ENCODE measurements around the gene IQCF6. TPM values are rescaled to one million over a fixed set of nuclear protein-coding genes. Genes with fewer than 3 reads are reported as not detected.
A peak's percentile ranks its signal among the peaks of the same experiment; 100 is the strongest.

Gene IQCF6
- total RNA-seq (2014; rRNA removed; shearing (Covaris generic); ENCODE audit: low replicate concordance) = not detected in 2 replicates

DNA sequence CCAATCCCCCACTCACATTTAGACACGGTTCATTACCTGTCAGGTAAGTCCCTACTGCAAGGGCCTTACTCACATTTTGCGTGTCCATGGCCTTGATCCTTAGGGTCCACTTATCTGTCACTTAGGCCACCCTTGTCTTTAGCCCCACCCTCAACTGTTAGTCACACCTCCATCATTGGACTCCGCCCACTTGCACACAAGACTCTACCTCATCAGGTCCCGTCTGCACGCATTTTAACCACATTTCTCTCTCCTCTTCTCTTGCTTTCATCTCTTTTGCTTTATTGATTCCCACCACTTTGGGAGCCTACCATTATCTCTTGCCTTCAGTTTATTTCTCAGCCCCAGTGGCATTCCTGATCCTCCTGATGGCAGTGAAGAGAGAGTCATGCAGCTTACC, at the start of gene IQCF6:
Gene IQCF6, minus strand, starts transcription at position 101 of the 400 bp plus-strand sequence. Its CDS starts 13 bp downstream, at position 88.
- Histone ChIP-seq H3K4me3 (ENCODE audit: low read length) (no peak within 1 kb of the TSS), H3K27ac (ENCODE audit: low read length) (no peak within 1 kb of the TSS), H2AFZ (ENCODE audit: low read length) (no peak within 1 kb of the TSS), H3K9me2 (replicated peaks; ENCODE audit: insufficient read depth, low read length) (no peaks in the 10 kb centered on the region), H3K4me2 (ENCODE audit: low read depth, low read length, poor library complexity, severe bottlenecking) (no peak within 1 kb of the TSS), H3K9ac (ENCODE audit: low read length) (no peak within 1 kb of the TSS), H3K27me3 (ENCODE audit: low read length) (no peaks in the 10 kb centered on the region), H3K36me3 (ENCODE audit: insufficient read depth, low read length) (no peaks in the 10 kb centered on the region), H3K4me1 (ENCODE audit: low read length) (no peaks in the 10 kb centered on the region), H3K9me3 (ENCODE audit: low read length) (no peaks in the 10 kb centered on the region), H4K20me1 (ENCODE audit: insufficient read depth, low read depth, low read length) (no peaks in the 10 kb centered on the region), H3K79me2 (ENCODE audit: low read length) (no peaks in the 10 kb centered on the region)
- DNase-seq = no peak

DNA sequence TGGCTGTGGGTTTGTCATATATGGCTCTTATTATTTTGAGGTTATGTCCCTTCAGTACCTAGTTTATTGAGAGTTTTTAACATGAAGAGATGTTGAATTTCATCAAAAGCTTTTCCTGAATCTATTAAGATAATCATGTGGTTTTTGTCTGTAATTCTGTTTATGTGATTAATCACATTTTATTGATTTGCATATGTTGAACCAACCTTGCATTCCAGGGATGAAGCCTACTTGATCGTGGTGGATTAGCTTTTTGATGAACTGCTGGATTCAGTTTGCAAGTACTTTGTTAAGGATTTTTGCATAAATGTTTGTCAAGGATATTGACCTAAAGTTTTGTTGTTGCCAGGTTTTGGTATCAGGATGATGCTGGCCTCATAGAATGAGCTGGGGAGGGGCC, 49.3 kb upstream of the IQCF6 start:
- Histone ChIP-seq H3K4me3 (ENCODE audit: low read length) (no peak overlapping the region), H3K36me3 (ENCODE audit: insufficient read depth, low read length) (no peaks in the 10 kb centered on the region), H3K79me2 (ENCODE audit: low read length) (no peaks in the 10 kb centered on the region), H3K9me3 (ENCODE audit: low read length) (no peaks in the 10 kb centered on the region), H3K4me1 (ENCODE audit: low read length) (no peaks in the 10 kb centered on the region), H3K4me2 (ENCODE audit: low read depth, low read length, poor library complexity, severe bottlenecking) (no peak overlapping the region), H3K9me2 (replicated peaks; ENCODE audit: insufficient read depth, low read length) (no peaks in the 10 kb centered on the region), H3K27me3 (ENCODE audit: low read length) (no peaks in the 10 kb centered on the region), H2AFZ (ENCODE audit: low read length) (no peak overlapping the region), H3K27ac (ENCODE audit: low read length) (no peak overlapping the region), H4K20me1 (ENCODE audit: insufficient read depth, low read depth, low read length) (no peaks in the 10 kb centered on the region), H3K9ac (ENCODE audit: low read length) (no peak overlapping the region)
- no peak for DNase-seq

DNA sequence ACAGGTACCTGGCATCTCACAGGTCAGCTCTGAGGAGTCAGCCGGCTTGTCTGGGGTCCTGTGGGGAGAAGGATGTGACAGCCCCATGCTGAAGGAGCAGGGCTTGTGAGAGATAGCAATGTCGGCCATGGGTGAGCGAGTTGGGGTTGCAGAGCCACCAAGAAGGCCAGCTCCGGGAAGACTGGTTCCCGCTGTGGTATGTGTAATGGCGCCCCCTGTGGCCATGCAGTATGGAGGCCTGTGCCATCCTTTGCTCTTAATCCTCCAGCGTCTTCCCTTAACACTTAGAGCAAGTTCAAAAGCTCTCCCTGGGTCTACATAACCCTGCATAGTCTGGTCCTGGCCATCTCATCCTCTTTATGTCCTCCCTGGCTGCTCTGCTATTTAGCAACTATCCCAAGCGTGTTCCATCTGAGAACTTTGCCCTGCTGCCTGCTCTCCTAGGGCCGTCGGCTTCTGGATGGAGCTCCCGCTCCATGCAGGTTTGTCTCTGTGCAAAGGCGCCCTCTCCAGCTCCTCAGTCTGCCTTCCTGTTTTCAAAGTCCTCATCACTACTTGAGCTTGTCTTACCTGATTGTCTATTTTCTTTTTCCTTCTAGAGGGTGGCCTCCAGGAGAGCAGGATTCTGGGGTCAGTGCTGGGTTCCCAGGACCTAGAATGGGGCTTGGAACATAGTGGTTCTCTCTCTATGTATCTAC, 40.8 kb upstream of the IQCF6 start:
- Histone ChIP-seq H3K9me3 (ENCODE audit: low read length) (no peaks in the 10 kb centered on the region), H3K27ac (ENCODE audit: low read length) (no peak overlapping the region), H3K4me3 (ENCODE audit: low read length) (no peak overlapping the region), H3K27me3 (ENCODE audit: low read length) (no peaks in the 10 kb centered on the region), H3K9me2 (replicated peaks; ENCODE audit: insufficient read depth, low read length) (no peaks in the 10 kb centered on the region), H3K4me1 (ENCODE audit: low read length) (no peaks in the 10 kb centered on the region), H3K36me3 (ENCODE audit: insufficient read depth, low read length) (no peaks in the 10 kb centered on the region), H2AFZ (ENCODE audit: low read length) (no peak overlapping the region), H3K9ac (ENCODE audit: low read length) (no peak overlapping the region), H3K79me2 (ENCODE audit: low read length) (no peaks in the 10 kb centered on the region), H4K20me1 (ENCODE audit: insufficient read depth, low read depth, low read length) (no peaks in the 10 kb centered on the region), H3K4me2 (ENCODE audit: low read depth, low read length, poor library complexity, severe bottlenecking) (no peak overlapping the region)
- DNase-seq = peak; percentile 81

DNA sequence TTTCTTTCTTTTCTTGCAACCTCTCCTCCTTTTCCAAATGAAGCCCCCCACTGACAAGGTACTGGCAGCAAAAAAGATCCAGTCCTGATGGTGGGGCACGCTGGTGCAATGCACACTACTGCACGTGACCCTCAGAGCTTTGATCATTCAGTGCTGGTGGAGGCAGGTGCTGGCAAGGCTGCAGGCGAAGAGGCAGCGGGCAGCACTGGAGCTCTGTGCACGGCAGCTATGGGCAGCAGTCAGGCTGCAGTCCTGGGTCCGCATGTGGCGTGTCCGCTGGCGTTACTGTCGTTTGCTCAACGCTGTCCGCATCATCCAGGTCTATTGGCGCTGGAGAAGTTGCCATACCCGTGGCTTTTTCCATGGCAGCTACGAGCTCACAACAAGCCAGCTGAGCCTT, 40.1 kb upstream of the IQCF6 start:
- Histone ChIP-seq H3K9ac (ENCODE audit: low read length) (no peak overlapping the region), H4K20me1 (ENCODE audit: insufficient read depth, low read depth, low read length) (no peaks in the 10 kb centered on the region), H3K27ac (ENCODE audit: low read length) (no peak overlapping the region), H3K9me2 (replicated peaks; ENCODE audit: insufficient read depth, low read length) (no peaks in the 10 kb centered on the region), H3K4me3 (ENCODE audit: low read length) (no peak overlapping the region), H3K27me3 (ENCODE audit: low read length) (no peaks in the 10 kb centered on the region), H3K36me3 (ENCODE audit: insufficient read depth, low read length) (no peaks in the 10 kb centered on the region), H3K4me2 (ENCODE audit: low read depth, low read length, poor library complexity, severe bottlenecking) (no peak overlapping the region), H3K79me2 (ENCODE audit: low read length) (no peaks in the 10 kb centered on the region), H3K9me3 (ENCODE audit: low read length) (no peaks in the 10 kb centered on the region), H3K4me1 (ENCODE audit: low read length) (no peaks in the 10 kb centered on the region), H2AFZ (ENCODE audit: low read length) (no peak overlapping the region)
- DNase-seq = no peak

DNA sequence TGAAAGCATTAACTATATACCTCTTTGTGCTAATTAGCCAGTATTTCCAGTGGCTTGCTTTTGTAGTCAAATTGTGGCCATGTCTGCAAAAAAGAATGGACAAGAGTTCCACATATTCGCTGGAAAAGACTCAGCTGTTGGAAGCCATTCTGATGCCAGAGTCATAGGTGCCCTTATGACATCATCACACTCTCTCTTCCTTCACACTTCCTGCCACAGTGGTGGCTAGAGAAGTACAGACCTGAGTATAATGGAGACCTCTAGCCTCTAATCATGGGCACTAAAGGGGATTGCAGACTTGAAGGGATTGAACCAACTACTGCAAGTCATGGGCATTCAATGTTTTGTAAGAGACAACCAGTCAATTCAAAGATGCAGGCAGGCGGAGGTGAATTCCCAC, 38.3 kb upstream of the IQCF6 start:
- no peaks in the 10 kb centered on the region for H3K4me1 ChIP-seq (ENCODE audit: low read length)
- no peaks in the 10 kb centered on the region for H3K79me2 ChIP-seq (ENCODE audit: low read length)
- H3K27me3 ChIP-seq (ENCODE audit: low read length) = no peaks in the 10 kb centered on the region
- DNase-seq = no peak
- no peak overlapping the region for H3K4me2 ChIP-seq (ENCODE audit: low read depth, low read length, poor library complexity, severe bottlenecking)
- no peak overlapping the region for H3K27ac ChIP-seq (ENCODE audit: low read length)
- H3K36me3 ChIP-seq (ENCODE audit: insufficient read depth, low read length) = no peaks in the 10 kb centered on the region
- H4K20me1 ChIP-seq (ENCODE audit: insufficient read depth, low read depth, low read length) = no peaks in the 10 kb centered on the region
- H3K9me2 ChIP-seq (replicated peaks; ENCODE audit: insufficient read depth, low read length) = no peaks in the 10 kb centered on the region
- no peak overlapping the region for H2AFZ ChIP-seq (ENCODE audit: low read length)
- H3K4me3 ChIP-seq (ENCODE audit: low read length) = no peak overlapping the region
- no peaks in the 10 kb centered on the region for H3K9me3 ChIP-seq (ENCODE audit: low read length)
- no peak overlapping the region for H3K9ac ChIP-seq (ENCODE audit: low read length)

DNA sequence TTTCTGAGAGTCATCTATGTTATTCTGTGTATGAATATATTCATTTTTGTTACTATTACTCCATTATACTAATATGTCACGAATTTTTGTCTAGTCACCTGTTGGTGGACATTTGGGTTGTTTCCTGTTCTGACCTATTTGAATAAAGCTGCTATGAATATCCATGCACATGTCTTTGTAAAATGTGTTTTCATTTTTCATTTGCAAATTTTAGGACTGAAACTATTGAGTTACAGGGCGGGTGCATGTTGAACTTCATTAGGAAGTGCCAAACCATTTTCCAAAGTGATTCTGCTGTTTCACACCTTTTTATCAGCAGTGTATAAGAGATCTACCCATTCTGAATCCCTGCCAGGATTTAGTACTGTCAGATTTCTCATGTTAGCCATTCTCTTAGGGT, 37.7 kb upstream of the IQCF6 start:
- Histone ChIP-seq H2AFZ (ENCODE audit: low read length) (no peak overlapping the region), H3K4me2 (ENCODE audit: low read depth, low read length, poor library complexity, severe bottlenecking) (no peak overlapping the region), H3K9me3 (ENCODE audit: low read length) (no peaks in the 10 kb centered on the region), H3K4me3 (ENCODE audit: low read length) (no peak overlapping the region), H3K36me3 (ENCODE audit: insufficient read depth, low read length) (no peaks in the 10 kb centered on the region), H3K9ac (ENCODE audit: low read length) (no peak overlapping the region), H3K27ac (ENCODE audit: low read length) (no peak overlapping the region), H3K79me2 (ENCODE audit: low read length) (no peaks in the 10 kb centered on the region), H4K20me1 (ENCODE audit: insufficient read depth, low read depth, low read length) (no peaks in the 10 kb centered on the region), H3K27me3 (ENCODE audit: low read length) (no peaks in the 10 kb centered on the region), H3K4me1 (ENCODE audit: low read length) (no peaks in the 10 kb centered on the region), H3K9me2 (replicated peaks; ENCODE audit: insufficient read depth, low read length) (no peaks in the 10 kb centered on the region)
- no peak for DNase-seq

DNA sequence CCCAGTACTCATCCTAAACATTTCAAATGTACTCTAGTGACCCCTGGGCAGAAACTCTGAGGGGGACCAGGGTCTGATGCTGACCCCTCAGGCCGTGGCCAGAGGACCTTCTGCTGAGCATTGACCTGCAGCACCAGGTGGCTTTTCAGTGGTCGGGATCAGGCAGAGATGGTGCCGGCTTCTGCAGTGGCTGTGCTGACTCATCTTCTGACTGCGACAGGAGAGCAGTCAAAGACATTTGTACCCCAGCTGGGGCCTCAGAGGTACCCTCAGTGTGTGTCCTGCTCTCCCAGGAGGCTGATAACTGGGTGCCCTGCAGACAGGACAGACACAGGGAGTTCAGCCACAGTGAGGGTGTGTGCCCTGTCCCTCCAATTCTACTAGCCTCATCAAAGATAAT, 36.6 kb upstream of the IQCF6 start:
- DNase-seq = no peak
- no peaks in the 10 kb centered on the region for H3K79me2 ChIP-seq (ENCODE audit: low read length)
- H3K4me2 ChIP-seq (ENCODE audit: low read depth, low read length, poor library complexity, severe bottlenecking) = no peak overlapping the region
- H3K27me3 ChIP-seq (ENCODE audit: low read length) = no peaks in the 10 kb centered on the region
- H3K9me2 ChIP-seq (replicated peaks; ENCODE audit: insufficient read depth, low read length) = no peaks in the 10 kb centered on the region
- no peak overlapping the region for H3K4me3 ChIP-seq (ENCODE audit: low read length)
- no peaks in the 10 kb centered on the region for H3K36me3 ChIP-seq (ENCODE audit: insufficient read depth, low read length)
- no peak overlapping the region for H2AFZ ChIP-seq (ENCODE audit: low read length)
- no peaks in the 10 kb centered on the region for H3K9me3 ChIP-seq (ENCODE audit: low read length)
- H3K4me1 ChIP-seq (ENCODE audit: low read length) = no peaks in the 10 kb centered on the region
- no peak overlapping the region for H3K9ac ChIP-seq (ENCODE audit: low read length)
- no peak overlapping the region for H3K27ac ChIP-seq (ENCODE audit: low read length)
- H4K20me1 ChIP-seq (ENCODE audit: insufficient read depth, low read depth, low read length) = no peaks in the 10 kb centered on the region

DNA sequence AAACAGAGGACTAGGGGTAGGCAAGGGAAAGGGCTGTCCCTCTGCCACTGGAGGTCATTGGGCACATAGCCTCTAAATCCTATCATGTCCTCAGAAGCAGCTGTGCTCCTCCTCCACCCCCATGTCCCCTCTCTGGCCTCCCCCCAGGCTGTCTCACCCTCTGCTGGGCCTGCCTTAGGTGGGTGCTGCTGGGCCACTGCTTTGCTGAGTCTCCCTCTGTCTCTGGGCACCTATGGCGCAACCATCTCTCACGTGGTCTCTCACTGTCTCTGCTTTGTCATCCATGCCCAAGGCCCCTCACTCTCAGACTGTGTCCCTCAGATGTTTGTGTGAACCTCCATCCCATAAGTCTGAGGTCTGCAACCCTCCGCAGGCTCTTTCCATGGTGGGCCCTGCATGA, 35.0 kb upstream of the IQCF6 start:
- Histone ChIP-seq H3K4me2 (ENCODE audit: low read depth, low read length, poor library complexity, severe bottlenecking) (no peak overlapping the region), H3K27me3 (ENCODE audit: low read length) (no peaks in the 10 kb centered on the region), H3K9me3 (ENCODE audit: low read length) (no peaks in the 10 kb centered on the region), H4K20me1 (ENCODE audit: insufficient read depth, low read depth, low read length) (no peaks in the 10 kb centered on the region), H3K27ac (ENCODE audit: low read length) (no peak overlapping the region), H2AFZ (ENCODE audit: low read length) (no peak overlapping the region), H3K9ac (ENCODE audit: low read length) (no peak overlapping the region), H3K36me3 (ENCODE audit: insufficient read depth, low read length) (no peaks in the 10 kb centered on the region), H3K4me3 (ENCODE audit: low read length) (no peak overlapping the region), H3K79me2 (ENCODE audit: low read length) (no peaks in the 10 kb centered on the region), H3K4me1 (ENCODE audit: low read length) (no peaks in the 10 kb centered on the region), H3K9me2 (replicated peaks; ENCODE audit: insufficient read depth, low read length) (no peaks in the 10 kb centered on the region)
- DNase-seq = no peak

Measured in Karpas-422 (cell line).